Spleen (tissue), 11 donors: Measurements from ENCODE around the gene BLID. TPM values are rescaled to one million over a fixed set of nuclear protein-coding genes. Genes with fewer than 3 reads are reported as not detected.

Source experiments
- DNase-seq: peaks from one replicate; pipeline ENCODE4 v3.0.0-alpha.2; 2020
- H3K27ac ChIP-seq, 8 donors: fragments of 200-600 bp; sonication (generic) in 7 of 8; 1 replicate in 4 of 8; 2 replicates in 4 of 8; pipeline versions ENCODE4 v1.5.0 to v1.8.0; 2016 to 2021; ENCODE audit warnings: inconsistent platforms in 4 of 8, mild to moderate bottlenecking in 4 of 8, moderate library complexity in 1 of 8
- H3K27me3 ChIP-seq, 7 donors: fragments of 200-600 bp; sonication (generic) in 6 of 7; replicated peaks in 1 of 7; 1 replicate in 4 of 7; 2 replicates in 3 of 7; pipeline versions ENCODE4 v1.5.0 to v1.8.0; 2016 to 2021; ENCODE audit warnings: inconsistent platforms in 3 of 7, mild to moderate bottlenecking in 1 of 7
- H3K36me3 ChIP-seq, 6 donors: fragments of 200-600 bp; sonication (generic) in 5 of 6; 1 replicate in 4 of 6; 2 replicates in 2 of 6; pipeline versions ENCODE4 v1.5.0 to v1.8.0; 2016 to 2021; ENCODE audit warnings: inconsistent platforms in 2 of 6
- H3K4me1 ChIP-seq, 6 donors: fragments of 200-600 bp; sonication (generic) in 5 of 6; 1 replicate in 3 of 6; 2 replicates in 3 of 6; pipeline versions ENCODE4 v1.5.0 to v1.8.0; 2016 to 2021; ENCODE audit warnings: inconsistent platforms in 3 of 6
- H3K4me3 ChIP-seq, 8 donors: fragments of 200-600 bp; sonication (generic) in 7 of 8; 1 replicate in 4 of 8; 2 replicates in 4 of 8; pipeline versions ENCODE4 v1.5.0 to v1.8.0; 2016 to 2021; ENCODE audit warnings: inconsistent platforms in 4 of 8, mild to moderate bottlenecking in 4 of 8, moderate library complexity in 2 of 8
- H3K9me3 ChIP-seq, 8 donors: fragments of 200-600 bp; sonication (generic) in 7 of 8; 1 replicate in 4 of 8; 2 replicates in 4 of 8; pipeline versions ENCODE4 v1.5.0 to v1.8.0; 2016 to 2021; ENCODE audit warnings: inconsistent platforms in 4 of 8
- CTCF ChIP-seq, 11 experiments: fragments of 200-600 bp in 7 of 11; fragments of 450-650 bp in 4 of 11; sonication (generic) in 4 of 11; IDR thresholded peaks in 8 of 11; conservative IDR thresholded peaks in 3 of 11; 1 replicate in 7 of 11; 2 replicates in 4 of 11; pipeline versions ENCODE4 v1.4.0 to v1.8.0; 2016 to 2021; ENCODE audit warnings: antibody characterized with exemption in 11 of 11, inconsistent platforms in 4 of 11, mild to moderate bottlenecking in 1 of 11
- POLR2A ChIP-seq, 3 donors: fragments of 450-650 bp; IDR thresholded peaks; one replicate each; pipeline ENCODE4 v1.5.1; 2017; ENCODE audit warnings: antibody characterized with exemption in 3 of 3, mild to moderate bottlenecking in 1 of 3
- POLR2AphosphoS5 ChIP-seq, 3 donors: sonication (generic); formaldehyde crosslinking; IDR thresholded peaks; one replicate each; pipeline ENCODE4 v1.5.1; 2017; ENCODE audit warnings: antibody characterized with exemption in 3 of 3
- WGBS, 5 donors: extraction: QIAGEN DNeasy Blood & Tissue Kit in 3 of 5; methylation state at CpG; one replicate each; pipeline versions ENCODE4 v1.1.5 to v1.1.7; 2013 to 2018; 5-methylcytosine and 5-hydroxymethylcytosine counted together
- intact Hi-C: fragments of 100-400 bp; cut with DNase I; formaldehyde crosslinking; loops from one replicate; pipeline ENCODE4 v1.15.0; 2023; ENCODE audit warnings: low total_unique reads
- polyA plus RNA-seq, 3 donors: library from polyadenylated mRNA; stranded (reverse); fragments of 200-250 nt; gene quantifications; one replicate each; pipeline ENCODE4 v1.2.1, GENCODE V29; 2013
- total RNA-seq, 7 donors: library from RNA; depleted of rRNA in 3 of 7; stranded (reverse); fragments of >200 nt in 3 of 7; fragmentation: NEBNext Ultra II Directional in 4 of 7; extraction: Animal tissue kit (Norgen Biotek cat#: 25700) in 4 of 7; gene quantifications; one replicate each; pipeline versions ENCODE4 v1.1.0 to v1.2.1, GENCODE V29; 2016 to 2021
- donor health status: healthy with polysubstance abuse.
- donor health status: DM: no; HTN: no; CAD: no; lungs with moderate emphysema.
- donor health status: DM: no; HTN: no; CAD: no.
- donor health status: Bipolar disorder and iron deficiency.
- donor health status: healthy.
- donor health status: DM: no; HTN: no; CAD: no.
- donor health status: DM: yes; HTN: yes; CAD: no.

Gene BLID
- total and polyA plus RNA-seq, 10 donors = 0.61 to 0.64 TPM; not detected in 8

- Histone ChIP-seq H3K4me3 (no peak overlapping the region), H3K27me3 (no peaks in the 10 kb centered on the region), H3K4me1 (no peaks in the 10 kb centered on the region), H3K27ac (no peak overlapping the region), H3K36me3 (no peaks in the 10 kb centered on the region), H3K9me3 (no peaks in the 10 kb centered on the region)
- WGBS, 5 donors = 74 to 90% (median 81%) methylated on average over 3 of the region's 3 CpGs
- no peak for TF ChIP-seq CTCF (IDR thresholded peaks at IDR 0.05 in 8 of 11, conservative IDR thresholded peaks at IDR 0.05 in 3 of 11)
- no peak for TF ChIP-seq POLR2AphosphoS5 (IDR thresholded peaks at IDR 0.05)
- TF ChIP-seq POLR2A (IDR thresholded peaks at IDR 0.05) = no peak
- intact Hi-C loops = no loop called here
- DNase-seq = no peak
Observed at GRCh38 chr11:122085712-122086111, 30.3 kb downstream of the BLID start.

- no peak overlapping the region for H3K4me3 ChIP-seq
- H3K9me3 ChIP-seq = no peaks in the 10 kb centered on the region
- intact Hi-C loops = no loop called here
- no peaks in the 10 kb centered on the region for H3K27me3 ChIP-seq
- no peaks in the 10 kb centered on the region for H3K36me3 ChIP-seq
- TF ChIP-seq CTCF (IDR thresholded peaks at IDR 0.05 in 8 of 11, conservative IDR thresholded peaks at IDR 0.05 in 3 of 11) = no peak
- no peak for TF ChIP-seq POLR2AphosphoS5 (IDR thresholded peaks at IDR 0.05)
- TF ChIP-seq POLR2A (IDR thresholded peaks at IDR 0.05) = no peak
- H3K27ac ChIP-seq = no peak overlapping the region
- no peaks in the 10 kb centered on the region for H3K4me1 ChIP-seq
- 23 to 42% (median 39%) methylated on average over 1 of the region's 1 CpG for WGBS, 5 donors
- no peak for DNase-seq
Observed at GRCh38 chr11:122085264-122085663, 30.8 kb downstream of the BLID start.

GRCh38 chr11:122082205-122082604, 33.8 kb downstream of the BLID start:
- H3K4me1 ChIP-seq = no peaks in the 10 kb centered on the region
- H3K27ac ChIP-seq = no peak overlapping the region
- H3K4me3 ChIP-seq = no peak overlapping the region
- DNase-seq = no peak
- TF ChIP-seq CTCF (IDR thresholded peaks at IDR 0.05 in 8 of 11, conservative IDR thresholded peaks at IDR 0.05 in 3 of 11) (no peak), POLR2A (IDR thresholded peaks at IDR 0.05) (no peak), POLR2AphosphoS5 (IDR thresholded peaks at IDR 0.05) (no peak)
- WGBS, 5 donors = 87 to 95% (median 90%) methylated on average over 2 of the region's 2 CpGs
- H3K27me3 ChIP-seq = no peaks in the 10 kb centered on the region
- H3K36me3 ChIP-seq = no peaks in the 10 kb centered on the region
- intact Hi-C loops = no loop called here
- H3K9me3 ChIP-seq = no peaks in the 10 kb centered on the region

GRCh38 chr11:122081073-122081472, 34.9 kb downstream of the BLID start:
- TF ChIP-seq POLR2AphosphoS5 (IDR thresholded peaks at IDR 0.05) (no peak), POLR2A (IDR thresholded peaks at IDR 0.05) (no peak), CTCF (IDR thresholded peaks at IDR 0.05 in 8 of 11, conservative IDR thresholded peaks at IDR 0.05 in 3 of 11) (no peak)
- intact Hi-C loops = no loop called here
- H3K4me3 ChIP-seq = no peak overlapping the region
- no peak for DNase-seq
- no peaks in the 10 kb centered on the region for H3K4me1 ChIP-seq
- no peaks in the 10 kb centered on the region for H3K9me3 ChIP-seq
- no peaks in the 10 kb centered on the region for H3K36me3 ChIP-seq
- H3K27ac ChIP-seq = no peak overlapping the region
- no peaks in the 10 kb centered on the region for H3K27me3 ChIP-seq
